Uterus (tissue), 4 donors: ENCODE measurements around the gene KRT6B. TPM values are rescaled to one million over a fixed set of nuclear protein-coding genes. Genes with fewer than 3 reads are reported as not detected.
"Not testable (repeated sequence)": the region's sequence is repeated elsewhere in the genome, so short reads cannot be mapped to it uniquely, and the experiment has no call there.

ENCODE experiments used
- DNase-seq, 2 donors: peaks; one replicate each; pipeline ENCODE4 v3.0.0-alpha.2; 2019 to 2020
- H3K27ac ChIP-seq, 2 donors: fragments of 200-600 bp; sonication (generic); 1 replicate in 1 of 2; 2 replicates in 1 of 2; pipeline ENCODE4 v1.5.1; 2016 to 2018
- H3K27me3 ChIP-seq, 2 donors: fragments of 200-600 bp; sonication (generic); one replicate each; pipeline ENCODE4 v1.5.1; 2018 to 2019; ENCODE audit warnings: control low read depth in 1 of 2
- H3K36me3 ChIP-seq, 2 donors: fragments of 200-600 bp; sonication (generic); one replicate each; pipeline ENCODE4 v1.5.1; 2019; ENCODE audit warnings: control low read depth in 1 of 2
- H3K4me1 ChIP-seq, 2 donors: fragments of 200-600 bp; sonication (generic); one replicate each; pipeline ENCODE4 v1.5.1; 2018 to 2019; ENCODE audit warnings: control low read depth in 1 of 2
- H3K4me3 ChIP-seq, 2 donors: fragments of 200-600 bp; sonication (generic); 1 replicate in 1 of 2; 2 replicates in 1 of 2; pipeline ENCODE4 v1.5.1; 2018 to 2019; ENCODE audit warnings: mild to moderate bottlenecking in 1 of 2
- H3K9me3 ChIP-seq, 2 donors: fragments of 200-600 bp; sonication (generic); one replicate each; pipeline ENCODE4 v1.5.1; 2019; ENCODE audit warnings: control low read depth in 1 of 2
- POLR2A ChIP-seq, 2 donors: fragments of 450-650 bp; IDR thresholded peaks; one replicate each; pipeline ENCODE4 v1.6.1; 2016; ENCODE audit warnings: antibody characterized with exemption in 2 of 2, mild to moderate bottlenecking in 1 of 2, moderate library complexity in 1 of 2
- intact Hi-C: fragments of 100-400 bp; cut with DNase I; formaldehyde crosslinking; loops from one replicate; pipeline ENCODE4 v1.15.1; 2023; ENCODE audit warnings: low total_unique reads
- total RNA-seq, 4 donors: library from RNA; depleted of rRNA in 3 of 4; stranded (reverse); fragments of >200 nt in 3 of 4; gene quantifications; one replicate each; pipeline versions ENCODE4 v1.1.0 to v1.2.4, GENCODE V29; 2014 to 2023
- TF ChIP-seq, protein P1 (sequence below), 4 experiments: fragments of 200-600 bp in 2 of 4; fragments of 450-650 bp in 2 of 4; sonication (generic) in 2 of 4; IDR thresholded peaks; one replicate each; pipeline ENCODE4 v1.5.1; 2016 to 2019; ENCODE audit warnings: antibody characterized with exemption in 4 of 4, mild to moderate bottlenecking in 2 of 4, moderate library complexity in 1 of 4
- donor health status: DM: yes; HTN: yes; CAD: no.

KRT6B gene
- total RNA-seq, 4 donors from 2014 or later = not detected

DNA sequence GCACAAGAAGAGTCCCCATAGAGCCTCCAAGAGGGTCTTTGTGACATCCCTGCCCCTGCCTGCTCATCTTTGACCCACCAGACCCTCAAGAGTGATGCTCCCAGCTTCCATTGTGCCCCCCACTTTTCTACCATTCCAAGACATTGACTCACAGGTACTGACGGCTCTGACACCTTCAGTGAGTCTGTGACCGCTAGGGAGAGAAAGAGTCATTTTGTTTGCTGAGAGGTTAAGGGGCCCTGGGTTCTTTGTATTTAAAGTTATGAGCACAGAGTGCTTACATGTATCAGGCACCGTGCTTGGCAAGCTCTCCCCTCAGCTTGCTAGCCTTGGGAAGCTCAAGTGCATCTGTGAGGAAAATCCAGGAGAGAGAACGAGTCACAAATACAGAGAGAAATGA, 38.7 kb downstream of the KRT6B start:
- Histone ChIP-seq H3K9me3 (no peaks in the 10 kb centered on the region), H3K4me3 (no peak overlapping the region), H3K4me1 (peaks cover 0 to 10% of the 10 kb centered on the region in 2 donors), H3K36me3 (no peaks in the 10 kb centered on the region), H3K27ac (no peak overlapping the region), H3K27me3 (no peaks in the 10 kb centered on the region)
- DNase-seq = no peak
- no peak for TF ChIP-seq POLR2A (IDR thresholded peaks at IDR 0.05)
- TF ChIP-seq, protein P1, sequence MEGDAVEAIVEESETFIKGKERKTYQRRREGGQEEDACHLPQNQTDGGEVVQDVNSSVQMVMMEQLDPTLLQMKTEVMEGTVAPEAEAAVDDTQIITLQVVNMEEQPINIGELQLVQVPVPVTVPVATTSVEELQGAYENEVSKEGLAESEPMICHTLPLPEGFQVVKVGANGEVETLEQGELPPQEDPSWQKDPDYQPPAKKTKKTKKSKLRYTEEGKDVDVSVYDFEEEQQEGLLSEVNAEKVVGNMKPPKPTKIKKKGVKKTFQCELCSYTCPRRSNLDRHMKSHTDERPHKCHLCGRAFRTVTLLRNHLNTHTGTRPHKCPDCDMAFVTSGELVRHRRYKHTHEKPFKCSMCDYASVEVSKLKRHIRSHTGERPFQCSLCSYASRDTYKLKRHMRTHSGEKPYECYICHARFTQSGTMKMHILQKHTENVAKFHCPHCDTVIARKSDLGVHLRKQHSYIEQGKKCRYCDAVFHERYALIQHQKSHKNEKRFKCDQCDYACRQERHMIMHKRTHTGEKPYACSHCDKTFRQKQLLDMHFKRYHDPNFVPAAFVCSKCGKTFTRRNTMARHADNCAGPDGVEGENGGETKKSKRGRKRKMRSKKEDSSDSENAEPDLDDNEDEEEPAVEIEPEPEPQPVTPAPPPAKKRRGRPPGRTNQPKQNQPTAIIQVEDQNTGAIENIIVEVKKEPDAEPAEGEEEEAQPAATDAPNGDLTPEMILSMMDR (IDR thresholded peaks at IDR 0.05) = no peak
- intact Hi-C loops = no loop called here

GRCh38 chr12:52411815-52412214, 40.1 kb downstream of the KRT6B start:
- H3K27me3 ChIP-seq = no peaks in the 10 kb centered on the region
- DNase-seq = no peak
- H3K4me1 ChIP-seq = peaks cover 0 to 8% of the 10 kb centered on the region in 2 donors
- no peaks in the 10 kb centered on the region for H3K36me3 ChIP-seq
- H3K9me3 ChIP-seq = no peaks in the 10 kb centered on the region
- TF ChIP-seq, protein P1 (IDR thresholded peaks at IDR 0.05) = no peak
- no peak for TF ChIP-seq POLR2A (IDR thresholded peaks at IDR 0.05)
- intact Hi-C loops = no loop called here
- no peak overlapping the region for H3K27ac ChIP-seq
- no peak overlapping the region for H3K4me3 ChIP-seq

DNA sequence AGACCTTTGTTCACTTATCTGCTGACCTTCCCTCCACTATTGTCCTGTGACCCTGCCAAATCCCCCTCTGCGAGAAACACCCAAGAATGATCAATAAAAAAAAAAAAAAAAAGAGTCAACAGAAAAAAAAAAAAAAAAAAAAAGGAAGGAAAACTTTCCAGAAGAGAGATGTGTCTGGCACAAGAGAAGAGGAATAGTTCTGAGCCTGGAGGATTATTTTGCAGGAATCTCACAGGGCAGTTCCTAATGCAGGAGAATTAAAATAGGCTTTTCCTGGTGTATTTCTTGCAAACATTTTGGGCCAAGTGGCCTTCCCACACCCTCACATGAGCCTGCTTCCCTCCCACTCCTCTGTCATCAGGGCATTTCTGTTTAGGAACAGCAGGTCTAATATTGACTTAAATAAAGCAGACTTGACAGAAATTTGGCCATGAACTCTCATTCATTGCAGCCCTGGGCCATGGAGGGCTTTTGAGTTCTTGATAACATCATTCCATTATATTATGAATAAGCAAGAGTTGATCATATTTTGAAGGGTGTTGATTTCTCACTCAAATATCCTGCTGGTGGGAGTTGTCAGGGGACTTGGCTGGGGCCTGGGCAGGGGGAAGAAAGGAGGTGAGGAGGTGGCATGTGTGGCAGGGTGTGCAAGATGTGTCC, 41.2 kb downstream of the KRT6B start:
- DNase-seq, H3K27ac ChIP-seq, H3K27me3 ChIP-seq, intact Hi-C loops, H3K36me3 ChIP-seq, H3K4me3 ChIP-seq, H3K9me3 ChIP-seq, H3K4me1 ChIP-seq: not testable (repeated sequence)

GRCh38 chr12:52407918-52408317, 44.0 kb downstream of the KRT6B start:
- Histone ChIP-seq H3K4me3 (no peak overlapping the region), H3K27me3 (no peaks in the 10 kb centered on the region), H3K4me1 (no peaks in the 10 kb centered on the region), H3K27ac (no peak overlapping the region), H3K9me3 (no peaks in the 10 kb centered on the region), H3K36me3 (no peaks in the 10 kb centered on the region)
- intact Hi-C loops = no loop called here
- DNase-seq = no peak
- TF ChIP-seq, protein P1 (IDR thresholded peaks at IDR 0.05) = no peak
- TF ChIP-seq POLR2A (IDR thresholded peaks at IDR 0.05) = no peak

- no peak within 1 kb of the TSS for H3K27ac ChIP-seq
- intact Hi-C loops = no loop called here
- no peaks in the 10 kb centered on the region for H3K4me1 ChIP-seq
- no peak for DNase-seq
- H3K9me3 ChIP-seq = no peaks in the 10 kb centered on the region
- H3K36me3 ChIP-seq = no peaks in the 10 kb centered on the region
- no peak within 1 kb of the TSS for H3K4me3 ChIP-seq
- TF ChIP-seq, protein P1 (IDR thresholded peaks at IDR 0.05) = no peak
- TF ChIP-seq POLR2A (IDR thresholded peaks at IDR 0.05) = no peak
- no peaks in the 10 kb centered on the region for H3K27me3 ChIP-seq
These were observed 46.0 kb downstream of the KRT6B start, which contains the start of gene KRT82 for GRCh38 chr12:52405922-52406385. TSS of gene KRT82 (minus strand) at chr12:52406335. CDS start at chr12:52406277, 58 bp downstream.
